ENCODE measurements around the gene SRD5A3. TPM values are rescaled to one million over a fixed set of nuclear protein-coding genes. Genes with fewer than 3 reads are reported as not detected.
A peak's percentile ranks its signal among the peaks of the same experiment; 100 is the strongest.

The SRD5A3 gene
- total and polyA plus RNA-seq, 9 of the 15 experiments (the other 6 are each of a cell fraction or from before 2014, with no cell fraction given): 2.5 to 37.0 (median 13.3) TPM

GRCh38 chr4:55345980-55346850 is at the start of gene SRD5A3 (continued):
- TF ChIP-seq, protein P1, sequence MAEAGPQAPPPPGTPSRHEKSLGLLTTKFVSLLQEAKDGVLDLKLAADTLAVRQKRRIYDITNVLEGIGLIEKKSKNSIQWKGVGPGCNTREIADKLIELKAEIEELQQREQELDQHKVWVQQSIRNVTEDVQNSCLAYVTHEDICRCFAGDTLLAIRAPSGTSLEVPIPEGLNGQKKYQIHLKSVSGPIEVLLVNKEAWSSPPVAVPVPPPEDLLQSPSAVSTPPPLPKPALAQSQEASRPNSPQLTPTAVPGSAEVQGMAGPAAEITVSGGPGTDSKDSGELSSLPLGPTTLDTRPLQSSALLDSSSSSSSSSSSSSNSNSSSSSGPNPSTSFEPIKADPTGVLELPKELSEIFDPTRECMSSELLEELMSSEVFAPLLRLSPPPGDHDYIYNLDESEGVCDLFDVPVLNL (CRISPR knock-in tag; IDR thresholded peaks at IDR 0.05; ENCODE audit: low read depth): no peak; the same call in 1 of the 2 replicates
- no peak for TF ChIP-seq GABPA (tag; conservative IDR thresholded peaks at IDR 0.05; ENCODE audit: low read depth)
- TF ChIP-seq NCOR1 (IDR thresholded peaks at IDR 0.05): peak; percentile 30; the same call in 1 of the 2 replicates
- no peak for TF ChIP-seq ZBED1 (IDR thresholded peaks at IDR 0.05)
- TF ChIP-seq HDAC2 (IDR thresholded peaks at IDR 0.05): no peak
- no peak for TF ChIP-seq SMARCB1 (IDR thresholded peaks at IDR 0.05; ENCODE audit: insufficient read length, low read depth)
- TF ChIP-seq OTX1 (CRISPR knock-in tag; IDR thresholded peaks at IDR 0.05): no peak
- TF ChIP-seq CEBPG (CRISPR knock-in tag; IDR thresholded peaks at IDR 0.05): no peak
- no peak for TF ChIP-seq CEBPG (tag; conservative IDR thresholded peaks at IDR 0.05 in 1 of 2, IDR thresholded peaks at IDR 0.05 in 1 of 2)
- TF ChIP-seq ZSCAN32 (CRISPR knock-in tag; IDR thresholded peaks at IDR 0.05): no peak
- no peak for TF ChIP-seq ILK (tag; IDR thresholded peaks at IDR 0.05; ENCODE audit: borderline replicate concordance, low read depth)
- TF ChIP-seq CCNT2 (IDR thresholded peaks at IDR 0.05; ENCODE audit: borderline replicate concordance, extremely low read depth, insufficient read length, low read depth, low read length): peak; percentile 84
- peak; percentile 96 for TF ChIP-seq CTCFL (IDR thresholded peaks at IDR 0.05; ENCODE audit: borderline replicate concordance, insufficient read depth, low read depth, low read length, poor library complexity, severe bottlenecking)
- peak; percentile 85 for TF ChIP-seq THAP12 (CRISPR knock-in tag; IDR thresholded peaks at IDR 0.05)
- TF ChIP-seq ZKSCAN3 (CRISPR knock-in tag; IDR thresholded peaks at IDR 0.05): no peak
- TF ChIP-seq ZNF75A (CRISPR knock-in tag; IDR thresholded peaks at IDR 0.05): no peak
- no peak for TF ChIP-seq ZNF175 (CRISPR knock-in tag; IDR thresholded peaks at IDR 0.05; ENCODE audit: low read depth)
- TF ChIP-seq, protein P2, sequence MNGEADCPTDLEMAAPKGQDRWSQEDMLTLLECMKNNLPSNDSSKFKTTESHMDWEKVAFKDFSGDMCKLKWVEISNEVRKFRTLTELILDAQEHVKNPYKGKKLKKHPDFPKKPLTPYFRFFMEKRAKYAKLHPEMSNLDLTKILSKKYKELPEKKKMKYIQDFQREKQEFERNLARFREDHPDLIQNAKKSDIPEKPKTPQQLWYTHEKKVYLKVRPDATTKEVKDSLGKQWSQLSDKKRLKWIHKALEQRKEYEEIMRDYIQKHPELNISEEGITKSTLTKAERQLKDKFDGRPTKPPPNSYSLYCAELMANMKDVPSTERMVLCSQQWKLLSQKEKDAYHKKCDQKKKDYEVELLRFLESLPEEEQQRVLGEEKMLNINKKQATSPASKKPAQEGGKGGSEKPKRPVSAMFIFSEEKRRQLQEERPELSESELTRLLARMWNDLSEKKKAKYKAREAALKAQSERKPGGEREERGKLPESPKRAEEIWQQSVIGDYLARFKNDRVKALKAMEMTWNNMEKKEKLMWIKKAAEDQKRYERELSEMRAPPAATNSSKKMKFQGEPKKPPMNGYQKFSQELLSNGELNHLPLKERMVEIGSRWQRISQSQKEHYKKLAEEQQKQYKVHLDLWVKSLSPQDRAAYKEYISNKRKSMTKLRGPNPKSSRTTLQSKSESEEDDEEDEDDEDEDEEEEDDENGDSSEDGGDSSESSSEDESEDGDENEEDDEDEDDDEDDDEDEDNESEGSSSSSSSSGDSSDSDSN (IDR thresholded peaks at IDR 0.05; ENCODE audit: borderline replicate concordance in 1 of 2, low read depth in 2 of 2, low read length in 2 of 2): peak; percentile 87 to 92
